Adrenal gland (tissue), 12 donors: ENCODE measurements around the gene ADGB. TPM values are rescaled to one million over a fixed set of nuclear protein-coding genes. Genes with fewer than 3 reads are reported as not detected.
"Not testable (repeated sequence)": the region's sequence is repeated elsewhere in the genome, so short reads cannot be mapped to it uniquely, and the experiment has no call there.

Source experiments
- DNase-seq, 7 donors: peaks; one replicate each; pipeline ENCODE4 v3.0.0-alpha.2; 2019 to 2020
- H3K27ac ChIP-seq, 5 donors: fragments of 200-600 bp; sonication (generic) in 4 of 5; 1 replicate in 3 of 5; 2 replicates in 2 of 5; pipeline versions ENCODE4 v1.5.1 to v1.8.0; 2016 to 2020; ENCODE audit warnings: mild to moderate bottlenecking in 1 of 5
- H3K27me3 ChIP-seq: fragments of 200-600 bp; 2 replicates; pipeline ENCODE4 v1.8.0; 2021
- H3K36me3 ChIP-seq, 2 donors: fragments of 200-600 bp; replicated peaks in 1 of 2; 1 replicate in 1 of 2; 2 replicates in 1 of 2; pipeline versions ENCODE4 v1.5.1 to v1.8.0; 2018 to 2022
- H3K4me1 ChIP-seq, 2 donors: fragments of 200-600 bp; replicated peaks in 1 of 2; 1 replicate in 1 of 2; 2 replicates in 1 of 2; pipeline versions ENCODE4 v1.5.1 to v1.8.0; 2018 to 2021
- H3K4me3 ChIP-seq, 4 donors: fragments of 200-600 bp; sonication (generic) in 3 of 4; one replicate each; pipeline ENCODE4 v1.5.1; 2016 to 2018
- H3K9me3 ChIP-seq, 3 donors: fragments of 200-600 bp; sonication (generic) in 1 of 3; replicated peaks in 1 of 3; 1 replicate in 2 of 3; 2 replicates in 1 of 3; pipeline versions ENCODE4 v1.5.1 to v1.8.0; 2016 to 2021
- POLR2A ChIP-seq, 2 donors: fragments of 450-650 bp; IDR thresholded peaks; one replicate each; pipeline ENCODE4 v1.6.1; 2017; ENCODE audit warnings: antibody characterized with exemption in 2 of 2, mild to moderate bottlenecking in 2 of 2, moderate library complexity in 1 of 2
- WGBS, 4 donors: extraction: QIAGEN DNeasy Blood & Tissue Kit in 2 of 4; methylation state at CpG; one replicate each; pipeline versions ENCODE4 v1.1.5 to v1.1.7; 2013 to 2017; 5-methylcytosine and 5-hydroxymethylcytosine counted together
- intact Hi-C, 2 donors: fragments of 100-400 bp; cut with DNase I; formaldehyde crosslinking; loops; one replicate each; pipeline versions ENCODE4 v1.14.1 to v1.15.0; 2022 to 2023
- polyA plus RNA-seq, 3 donors: library from polyadenylated mRNA; stranded (reverse); fragments of 200-250 nt in 2 of 3; fragments of 350-450 nt in 1 of 3; fragmentation: Illumina TruSeq in 1 of 3; extraction: RNeasy Lipid Tissue Mini Kit (QIAGEN cat#74804) in 1 of 3; gene quantifications; one replicate each; pipeline ENCODE4 v1.2.3, GENCODE V29; 2013 to 2014
- total RNA-seq, 9 donors: library from RNA; depleted of rRNA in 4 of 9; stranded (reverse); fragments of >200 nt in 4 of 9; fragments of 120-200 nt in 1 of 9; fragmentation: NEBNext Ultra II Directional in 1 of 9; extraction: Animal tissue kit (Norgen Biotek cat#: 25700) in 1 of 9; gene quantifications; one replicate each; pipeline versions ENCODE4 v1.1.0 to v1.2.4, GENCODE V29; 2013 to 2023
- TF ChIP-seq, protein P1 (sequence below), 6 experiments: fragments of 450-650 bp in 4 of 6; fragments of 200-600 bp in 2 of 6; sonication (generic) in 1 of 6; IDR thresholded peaks; 1 replicate in 5 of 6; 2 replicates in 1 of 6; pipeline versions ENCODE4 v1.5.1 to v1.8.0; 2016 to 2021; ENCODE audit warnings: antibody characterized with exemption in 6 of 6, mild to moderate bottlenecking in 2 of 6, moderate library complexity in 1 of 6
- donor health status: healthy with polysubstance abuse.
- donor health status: Bipolar disorder and iron deficiency.
- donor health status: DM: yes; HTN: yes; CAD: no.
- donor health status: DM: no; HTN: no; CAD: no.
- donor health status: DM: no; HTN: no; CAD: no.
- donor health status: DM: yes; HTN: yes; CAD: no.

Gene ADGB
- total and polyA plus RNA-seq, 12 donors: not detected

DNA sequence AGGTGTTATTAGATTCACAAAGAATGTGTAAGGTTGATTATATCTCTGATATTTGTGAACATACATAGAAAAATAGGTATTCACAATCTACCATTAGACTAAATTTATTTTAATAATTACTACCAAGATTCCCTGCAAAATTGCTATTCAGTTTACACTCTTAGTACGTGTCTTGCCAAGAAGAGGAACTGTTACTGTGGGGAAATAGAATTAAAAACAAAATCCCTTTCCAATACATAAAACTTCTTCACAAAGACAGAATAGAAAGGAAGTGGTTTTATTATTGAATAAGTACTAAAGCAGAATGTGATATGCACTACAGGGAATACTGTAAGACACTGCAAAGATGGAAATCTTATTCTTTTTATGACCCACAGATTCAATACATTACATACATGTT is 38.2 kb upstream of the ADGB start:
- DNase-seq: no peak
- no peaks in the 10 kb centered on the region for H3K36me3 ChIP-seq
- no peaks in the 10 kb centered on the region for H3K9me3 ChIP-seq
- no peaks in the 10 kb centered on the region for H3K27me3 ChIP-seq
- H3K4me3 ChIP-seq: no peak overlapping the region
- TF ChIP-seq, protein P1, sequence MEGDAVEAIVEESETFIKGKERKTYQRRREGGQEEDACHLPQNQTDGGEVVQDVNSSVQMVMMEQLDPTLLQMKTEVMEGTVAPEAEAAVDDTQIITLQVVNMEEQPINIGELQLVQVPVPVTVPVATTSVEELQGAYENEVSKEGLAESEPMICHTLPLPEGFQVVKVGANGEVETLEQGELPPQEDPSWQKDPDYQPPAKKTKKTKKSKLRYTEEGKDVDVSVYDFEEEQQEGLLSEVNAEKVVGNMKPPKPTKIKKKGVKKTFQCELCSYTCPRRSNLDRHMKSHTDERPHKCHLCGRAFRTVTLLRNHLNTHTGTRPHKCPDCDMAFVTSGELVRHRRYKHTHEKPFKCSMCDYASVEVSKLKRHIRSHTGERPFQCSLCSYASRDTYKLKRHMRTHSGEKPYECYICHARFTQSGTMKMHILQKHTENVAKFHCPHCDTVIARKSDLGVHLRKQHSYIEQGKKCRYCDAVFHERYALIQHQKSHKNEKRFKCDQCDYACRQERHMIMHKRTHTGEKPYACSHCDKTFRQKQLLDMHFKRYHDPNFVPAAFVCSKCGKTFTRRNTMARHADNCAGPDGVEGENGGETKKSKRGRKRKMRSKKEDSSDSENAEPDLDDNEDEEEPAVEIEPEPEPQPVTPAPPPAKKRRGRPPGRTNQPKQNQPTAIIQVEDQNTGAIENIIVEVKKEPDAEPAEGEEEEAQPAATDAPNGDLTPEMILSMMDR (IDR thresholded peaks at IDR 0.05): no peak
- TF ChIP-seq POLR2A (IDR thresholded peaks at IDR 0.05): no peak
- intact Hi-C loops: no loop called here
- H3K27ac ChIP-seq: no peak overlapping the region
- WGBS, 4 donors: 70 to 78% (median 73%) methylated on average over 1 of the region's 1 CpG
- no peaks in the 10 kb centered on the region for H3K4me1 ChIP-seq

DNA sequence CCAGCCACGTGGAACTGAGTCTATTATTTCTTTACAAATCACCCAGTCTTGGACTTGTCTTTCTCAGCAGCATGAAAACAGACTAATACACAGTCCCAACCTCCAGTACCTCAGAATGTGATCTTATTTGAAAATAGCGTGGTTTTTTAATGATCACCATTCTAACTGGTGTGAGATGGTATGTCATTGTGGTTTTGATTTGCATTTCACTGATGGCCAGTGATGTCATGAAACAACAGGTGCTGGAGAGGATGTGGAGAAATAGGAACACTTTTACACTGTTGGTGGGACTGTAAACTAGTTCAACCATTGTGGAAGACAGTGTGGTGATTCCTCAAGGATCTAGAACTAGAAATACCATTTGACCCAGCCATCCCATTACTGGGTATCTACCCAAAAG is 32.1 kb upstream of the ADGB start:
- H3K36me3 ChIP-seq, H3K27ac ChIP-seq, intact Hi-C loops, H3K4me3 ChIP-seq, DNase-seq, H3K27me3 ChIP-seq, H3K9me3 ChIP-seq, H3K4me1 ChIP-seq: not testable (repeated sequence)
- WGBS, 4 donors: 56 to 82% (median 76%) methylated on average over 2 of the region's 2 CpGs

DNA sequence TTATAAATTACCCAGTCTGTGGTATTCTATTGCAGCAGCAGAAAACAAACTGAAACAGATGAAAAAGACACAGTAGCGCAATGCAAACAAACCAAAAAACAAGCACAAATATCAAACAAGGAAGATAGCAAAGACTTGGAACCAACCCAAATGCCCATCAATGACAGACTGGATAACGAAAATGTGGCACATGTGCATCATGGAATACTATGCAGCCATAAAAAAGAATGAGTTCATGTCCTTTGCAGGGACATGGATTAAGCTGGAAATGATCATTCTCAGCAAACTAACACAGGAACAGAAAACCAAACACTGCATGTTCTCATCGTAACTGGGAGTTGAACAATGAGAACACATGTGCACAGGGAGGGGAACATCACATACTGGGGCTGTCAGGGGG is 30.2 kb upstream of the ADGB start:
- H3K4me3 ChIP-seq, H3K27ac ChIP-seq, H3K4me1 ChIP-seq, DNase-seq, H3K27me3 ChIP-seq, H3K9me3 ChIP-seq, intact Hi-C loops, H3K36me3 ChIP-seq: not testable (repeated sequence)
- 82 to 89% (median 86%) methylated on average over 3 of the region's 3 CpGs for WGBS, 4 donors

DNA sequence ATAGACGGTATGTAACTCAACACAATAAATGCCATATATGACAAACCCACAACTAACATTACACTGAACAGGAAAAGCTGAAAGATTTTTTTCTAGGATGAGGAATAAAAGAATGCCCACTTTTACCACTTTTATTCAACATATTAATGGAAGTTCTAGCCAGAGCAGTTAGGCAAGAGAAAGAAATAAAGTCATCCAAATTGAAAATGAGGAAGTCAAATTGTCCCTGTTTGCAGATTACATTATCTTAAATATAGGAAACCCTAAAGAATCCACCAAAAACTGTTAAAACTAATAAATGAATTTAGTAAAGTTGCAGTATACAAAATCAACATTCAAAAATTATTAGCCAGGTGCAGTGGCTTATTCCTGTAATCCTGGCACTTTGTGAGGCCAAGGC is 24.6 kb upstream of the ADGB start:
- Histone ChIP-seq H3K27me3 (no peaks in the 10 kb centered on the region), H3K36me3 (no peaks in the 10 kb centered on the region), H3K9me3 (peaks cover 0 to 6% (median 0%) of the 10 kb centered on the region in 3 donors), H3K4me1 (no peaks in the 10 kb centered on the region), H3K4me3 (no peak overlapping the region), H3K27ac (no peak overlapping the region)
- intact Hi-C loops: no loop called here
- WGBS, 4 donors: 77 to 91% (median 84%) methylated on average over 1 of the region's 1 CpG
- TF ChIP-seq POLR2A (IDR thresholded peaks at IDR 0.05): no peak
- TF ChIP-seq, protein P1 (IDR thresholded peaks at IDR 0.05): no peak
- no peak for DNase-seq

DNA sequence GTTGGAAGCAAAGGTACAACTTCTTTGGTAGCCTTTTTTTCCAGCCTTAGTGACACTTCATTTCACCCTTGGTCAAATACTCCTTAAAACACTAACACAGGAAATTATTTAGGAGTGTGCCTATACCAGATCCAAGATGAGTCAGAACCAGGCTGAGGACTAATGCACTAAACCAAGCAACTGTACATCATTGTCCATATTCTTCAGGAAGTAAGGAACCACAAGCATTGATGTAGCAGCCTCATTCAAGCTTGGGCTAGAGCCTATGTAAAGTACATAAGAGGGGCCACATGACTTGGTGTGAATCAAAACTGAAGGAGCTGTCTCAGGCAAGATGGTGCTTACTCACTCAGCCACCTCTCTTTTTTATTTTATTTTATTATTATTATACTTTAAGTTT is 20.7 kb upstream of the ADGB start:
- no peak for DNase-seq
- H3K27me3 ChIP-seq: no peaks in the 10 kb centered on the region
- no peak overlapping the region for H3K4me3 ChIP-seq
- no peak overlapping the region for H3K27ac ChIP-seq
- no peaks in the 10 kb centered on the region for H3K4me1 ChIP-seq
- H3K9me3 ChIP-seq: no peaks in the 10 kb centered on the region
- no peaks in the 10 kb centered on the region for H3K36me3 ChIP-seq
- TF ChIP-seq POLR2A (IDR thresholded peaks at IDR 0.05): no peak
- TF ChIP-seq, protein P1 (IDR thresholded peaks at IDR 0.05): no peak
- intact Hi-C loops: no loop called here
